HG03175 (cell line): ENCODE results near the gene C16orf89.
"Not testable (repeated sequence)": the region's sequence is repeated elsewhere in the genome, so short reads cannot be mapped to it uniquely, and the experiment has no call there.

ENCODE experiments used
- ATAC-seq: cut with Tn5 transposase; IDR thresholded peaks from one replicate; pipeline ENCODE4 v1.9.1; 2021; ENCODE audit warnings: mild to moderate bottlenecking, moderate library complexity; ENCODE audit not compliant: unreplicated experiment

C16orf89 gene

GRCh38 chr16:5084802-5085201, 19.0 kb upstream of the C16orf89 start:
- not testable (repeated sequence) for ATAC-seq

- not testable (repeated sequence) for ATAC-seq
Observed at GRCh38 chr16:5084099-5084731, 18.5 kb upstream of the C16orf89 start.

- ATAC-seq: not testable (repeated sequence)
Observed at GRCh38 chr16:5083646-5084045, 17.9 kb upstream of the C16orf89 start.

GRCh38 chr16:5080996-5081395, 15.2 kb upstream of the C16orf89 start:
- ATAC-seq: not testable (repeated sequence)

GRCh38 chr16:5080461-5080860, 14.7 kb upstream of the C16orf89 start:
- not testable (repeated sequence) for ATAC-seq

- no peak for ATAC-seq
Observed at GRCh38 chr16:5078626-5079025, 12.9 kb upstream of the C16orf89 start.

- no peak for ATAC-seq
Observed at GRCh38 chr16:5077304-5077703, 11.5 kb upstream of the C16orf89 start.

GRCh38 chr16:5075637-5076036, 9.9 kb upstream of the C16orf89 start:
- ATAC-seq: no peak

- ATAC-seq: not testable (repeated sequence)
Observed at GRCh38 chr16:5073771-5074170, 8.0 kb upstream of the C16orf89 start.

- ATAC-seq: no peak
Observed at GRCh38 chr16:5073279-5073629, 7.5 kb upstream of the C16orf89 start.

- no peak for ATAC-seq
Observed at GRCh38 chr16:5072334-5073278, 6.8 kb upstream of the C16orf89 start.

- peak; percentile 87 for ATAC-seq
Observed at GRCh38 chr16:5071681-5072333, 6.1 kb upstream of the C16orf89 start, which contains the start of gene ALG1. TSS of gene ALG1 (plus strand) at chr16:5071843. CDS start at chr16:5071850, 7 bp downstream.

GRCh38 chr16:5071341-5071680, 5.6 kb upstream of the C16orf89 start:
- no peak for ATAC-seq

GRCh38 chr16:5070431-5071186, 4.9 kb upstream of the C16orf89 start:
- ATAC-seq: no peak

- no peak for ATAC-seq
Observed at GRCh38 chr16:5069854-5070253, 4.1 kb upstream of the C16orf89 start.

GRCh38 chr16:5069048-5069447, 3.3 kb upstream of the C16orf89 start:
- no peak for ATAC-seq

GRCh38 chr16:5066511-5066910, 755 bp upstream of the C16orf89 start:
- no peak for ATAC-seq

- ATAC-seq: no peak
Observed at GRCh38 chr16:5065326-5065725, 430 bp downstream of the C16orf89 start.

- no peak for ATAC-seq
Observed at GRCh38 chr16:5064915-5065314, 841 bp downstream of the C16orf89 start.

- no peak for ATAC-seq
Observed at GRCh38 chr16:5062790-5063765, 2.7 kb downstream of the C16orf89 start.
